Smooth muscle cell of trachea (primary cell): ENCODE measurements around the gene CYYR1. TPM values are rescaled to one million over a fixed set of nuclear protein-coding genes. Genes with fewer than 3 reads are reported as not detected.

ENCODE experiments used
- total RNA-seq: library from RNA; depleted of rRNA; stranded (reverse); fragments of >200 nt; gene quantifications from 2 replicates; pipeline ENCODE4 v1.2.1, GENCODE V29; 2014

CYYR1 gene
- under 0.01 and 0.15 TPM in 2 replicates for total RNA-seq

DNA sequence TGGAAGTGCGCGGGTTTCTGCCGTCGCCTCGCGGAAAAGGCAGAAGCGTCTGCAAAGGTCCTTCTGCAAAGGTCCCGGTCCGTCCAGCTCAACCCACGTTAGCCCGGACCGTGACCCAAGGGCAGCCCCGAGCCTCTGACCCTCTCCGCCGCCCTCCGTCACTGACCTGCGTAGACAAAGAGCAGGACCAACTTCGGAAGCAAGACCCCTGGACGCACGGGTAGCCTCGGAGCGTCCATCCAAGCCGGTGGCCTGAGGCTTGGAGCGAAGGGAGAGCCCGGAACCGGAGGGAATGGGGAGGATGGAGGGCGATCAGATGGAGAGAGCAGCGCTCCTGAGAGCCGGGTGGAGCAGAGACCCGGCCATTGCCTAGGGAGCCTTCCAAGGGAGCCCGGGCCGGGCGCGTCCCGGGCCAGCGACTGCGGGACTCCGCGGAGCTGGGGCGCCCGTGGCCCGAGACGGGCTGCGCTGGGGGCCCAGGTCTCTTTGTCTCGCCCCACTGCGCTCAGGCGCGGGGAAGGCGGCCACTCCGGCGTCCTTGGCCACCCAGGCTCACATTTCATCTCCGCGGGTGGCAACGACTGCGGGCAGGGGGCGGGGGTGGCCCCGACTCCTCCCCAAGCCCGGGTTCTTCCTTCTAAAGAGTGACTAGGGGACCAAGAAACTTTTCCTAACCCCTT is at the start of gene CYYR1:
TSS of gene CYYR1 (minus strand) at position 585 of the 680 bp plus-strand sequence. CDS start at position 239, 346 bp downstream.

